ENCODE measurements around the gene CYBRD1. TPM values are rescaled to one million over a fixed set of nuclear protein-coding genes. Genes with fewer than 3 reads are reported as not detected.

CYBRD1 gene
- total and polyA plus RNA-seq, 3 donors from 2014 or later, result 53.1 to 60.1 (median 53.5) TPM

GRCh38 chr2:171505374-171505773, 16.9 kb upstream of the CYBRD1 start:
- no peaks in the 10 kb centered on the region for H3K27me3 ChIP-seq
- intact Hi-C loops (cut with DNase I; ENCODE audit: low total_unique reads), result no loop called here
- no peaks in the 10 kb centered on the region for H3K4me1 ChIP-seq
- H3K9me3 ChIP-seq, result no peaks in the 10 kb centered on the region
- no peak overlapping the region for H3K27ac ChIP-seq
- no peak overlapping the region for H3K4me3 ChIP-seq
- H3K36me3 ChIP-seq (ENCODE audit: low read depth, missing control alignments), result no peaks in the 10 kb centered on the region
- DNase-seq, result no peak
- WGBS, 2 donors, result 23 to 38% methylated on average over 2 of the region's 2 CpGs
- TF ChIP-seq CTCF (IDR thresholded peaks at IDR 0.05) (no peak), POLR2A (IDR thresholded peaks at IDR 0.05) (no peak)

GRCh38 chr2:171509945-171510731, 12.1 kb upstream of the CYBRD1 start:
- Histone ChIP-seq H3K9me3 (no peaks in the 10 kb centered on the region), H3K27me3 (no peaks in the 10 kb centered on the region), H3K4me1 (no peaks in the 10 kb centered on the region), H3K36me3 (ENCODE audit: low read depth, missing control alignments) (no peaks in the 10 kb centered on the region), H3K27ac (no peak overlapping the region), H3K4me3 (no peak overlapping the region)
- 89 to 94% methylated on average over 9 of the region's 9 CpGs for WGBS, 2 donors
- no peak for DNase-seq
- intact Hi-C loops (cut with DNase I; ENCODE audit: low total_unique reads), result no loop called here
- TF ChIP-seq CTCF (IDR thresholded peaks at IDR 0.05), result no peak
- no peak for TF ChIP-seq POLR2A (IDR thresholded peaks at IDR 0.05)

- no peak overlapping the region for H3K27ac ChIP-seq
- no peak overlapping the region for H3K4me3 ChIP-seq
- H3K4me1 ChIP-seq, result no peaks in the 10 kb centered on the region
- no peaks in the 10 kb centered on the region for H3K9me3 ChIP-seq
- H3K27me3 ChIP-seq, result no peaks in the 10 kb centered on the region
- no peak for TF ChIP-seq POLR2A (IDR thresholded peaks at IDR 0.05)
- DNase-seq, result no peak
- intact Hi-C loops (cut with DNase I; ENCODE audit: low total_unique reads), result no loop called here
- WGBS, 2 donors, result 81 to 86% methylated on average over 2 of the region's 2 CpGs
- H3K36me3 ChIP-seq (ENCODE audit: low read depth, missing control alignments), result no peaks in the 10 kb centered on the region
Measured at GRCh38 chr2:171512014-171512413, 10.3 kb upstream of the CYBRD1 start.

GRCh38 chr2:171512683-171513195, 9.5 kb upstream of the CYBRD1 start:
- WGBS, 2 donors, result 39 to 50% methylated on average over 1 of the region's 1 CpG
- Histone ChIP-seq H3K27me3 (no peaks in the 10 kb centered on the region), H3K4me3 (no peak overlapping the region), H3K9me3 (no peaks in the 10 kb centered on the region), H3K27ac (no peak overlapping the region), H3K4me1 (no peaks in the 10 kb centered on the region), H3K36me3 (ENCODE audit: low read depth, missing control alignments) (no peaks in the 10 kb centered on the region)
- no peak for DNase-seq
- intact Hi-C loops (cut with DNase I; ENCODE audit: low total_unique reads), result no loop called here
- TF ChIP-seq POLR2A (IDR thresholded peaks at IDR 0.05) (no peak), CTCF (IDR thresholded peaks at IDR 0.05) (no peak)

GRCh38 chr2:171513719-171514160, 8.5 kb upstream of the CYBRD1 start:
- H3K9me3 ChIP-seq, result no peaks in the 10 kb centered on the region
- H3K4me3 ChIP-seq, result no peak overlapping the region
- DNase-seq, result no peak
- no peak for TF ChIP-seq POLR2A (IDR thresholded peaks at IDR 0.05)
- no peak for TF ChIP-seq CTCF (IDR thresholded peaks at IDR 0.05)
- H3K36me3 ChIP-seq (ENCODE audit: low read depth, missing control alignments), result no peaks in the 10 kb centered on the region
- H3K27ac ChIP-seq, result no peak overlapping the region
- H3K4me1 ChIP-seq, result no peaks in the 10 kb centered on the region
- intact Hi-C loops (cut with DNase I; ENCODE audit: low total_unique reads), result no loop called here
- WGBS, 2 donors, result 80 to 82% methylated on average over 3 of the region's 3 CpGs
- no peaks in the 10 kb centered on the region for H3K27me3 ChIP-seq

Measured in testis (tissue), 3 donors.